Activated CD8-positive, alpha-beta T cell treated with anti-CD3 and anti-CD28 coated beads for 36 hours (primary cell): ENCODE measurements around the gene SMIM35. TPM values are rescaled to one million over a fixed set of nuclear protein-coding genes. Genes with fewer than 3 reads are reported as not detected.
A peak's percentile ranks its signal among the peaks of the same experiment; 100 is the strongest.

Experiments used
- ATAC-seq: fragments of 200-7000 bp; cut with Tn5 transposase; one replicate; pipeline ENCODE4 v1.10.0; 2021; ENCODE audit warnings: mild to moderate bottlenecking, moderate library complexity
- CTCF ChIA-PET: fragments of 350-600 bp; sonication (Branson Sonifier 250); formaldehyde crosslinking; loops from one replicate; lab custom pipeline; 2021; ENCODE audit warnings: antibody characterized with exemption; lab: Charles Lee
- POLR2A ChIA-PET: fragments of 350-600 bp; sonication (Branson Sonifier 250); formaldehyde crosslinking; loops from one replicate; lab custom pipeline; 2021; ENCODE audit warnings: antibody characterized with exemption; lab: Charles Lee
- DNase-seq: peaks from one replicate; pipeline ENCODE4 v3.0.0-alpha.2; 2020
- H3K27ac Mint-ChIP-seq: one replicate; pipeline ENCODE4 v1.8.0; 2021; ENCODE audit warnings: mild to moderate bottlenecking, mixed read lengths
- H3K27me3 Mint-ChIP-seq: one replicate; pipeline ENCODE4 v1.8.0; 2021; ENCODE audit warnings: mixed read lengths
- H3K36me3 Mint-ChIP-seq: one replicate; pipeline ENCODE4 v1.8.0; 2021; ENCODE audit warnings: low read depth, mixed read lengths
- H3K4me1 Mint-ChIP-seq: one replicate; pipeline ENCODE4 v1.8.0; 2021; ENCODE audit warnings: low read depth, mixed read lengths
- H3K4me3 Mint-ChIP-seq: one replicate; pipeline ENCODE4 v1.8.0; 2021; ENCODE audit warnings: mild to moderate bottlenecking, moderate library complexity, mixed read lengths
- H3K9me3 Mint-ChIP-seq: one replicate; pipeline ENCODE4 v1.8.0; 2021; ENCODE audit warnings: mixed read lengths
- intact Hi-C: fragments of 100-400 bp; cut with micrococcal nuclease; formaldehyde crosslinking; loops from one replicate; pipeline ENCODE4 v1.10.0; 2022
- total RNA-seq, 2 experiments: library from RNA; stranded (reverse); gene quantifications; one replicate each; pipeline ENCODE4 v1.2.3, GENCODE V29; 2021
- TF ChIP-seq, protein P1 (sequence below): fragments of 200-600 bp; IDR thresholded peaks from one replicate; pipeline ENCODE4 v1.8.0; 2022; ENCODE audit warnings: antibody characterized with exemption, mild to moderate bottlenecking

Gene SMIM35
- total RNA-seq, 2 experiments from 2014 or later = 0.27 to 0.32 TPM

- Mint-ChIP-seq H3K27me3 (no peaks in the 10 kb centered on the region), H3K4me3 (no peak overlapping the region), H3K4me1 (no peaks in the 10 kb centered on the region), H3K27ac (no peak overlapping the region), H3K9me3 (peaks cover 14% of the 10 kb centered on the region), H3K36me3 (no peaks in the 10 kb centered on the region)
- ATAC-seq = no peak
- intact Hi-C loops = no loop called here
- ChIA-PET CTCF (interaction anchor here (1.4 kb wide), 1 partner anchor 31 kb away, joined by 3 read pairs; no protein-coding TSS in a partner anchor), POLR2A (no interaction called here)
- DNase-seq = no peak
- TF ChIP-seq, protein P1, sequence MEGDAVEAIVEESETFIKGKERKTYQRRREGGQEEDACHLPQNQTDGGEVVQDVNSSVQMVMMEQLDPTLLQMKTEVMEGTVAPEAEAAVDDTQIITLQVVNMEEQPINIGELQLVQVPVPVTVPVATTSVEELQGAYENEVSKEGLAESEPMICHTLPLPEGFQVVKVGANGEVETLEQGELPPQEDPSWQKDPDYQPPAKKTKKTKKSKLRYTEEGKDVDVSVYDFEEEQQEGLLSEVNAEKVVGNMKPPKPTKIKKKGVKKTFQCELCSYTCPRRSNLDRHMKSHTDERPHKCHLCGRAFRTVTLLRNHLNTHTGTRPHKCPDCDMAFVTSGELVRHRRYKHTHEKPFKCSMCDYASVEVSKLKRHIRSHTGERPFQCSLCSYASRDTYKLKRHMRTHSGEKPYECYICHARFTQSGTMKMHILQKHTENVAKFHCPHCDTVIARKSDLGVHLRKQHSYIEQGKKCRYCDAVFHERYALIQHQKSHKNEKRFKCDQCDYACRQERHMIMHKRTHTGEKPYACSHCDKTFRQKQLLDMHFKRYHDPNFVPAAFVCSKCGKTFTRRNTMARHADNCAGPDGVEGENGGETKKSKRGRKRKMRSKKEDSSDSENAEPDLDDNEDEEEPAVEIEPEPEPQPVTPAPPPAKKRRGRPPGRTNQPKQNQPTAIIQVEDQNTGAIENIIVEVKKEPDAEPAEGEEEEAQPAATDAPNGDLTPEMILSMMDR = no peak
Measured at GRCh38 chr11:118084656-118085055, 2.1 kb downstream of the SMIM35 start.

DNA sequence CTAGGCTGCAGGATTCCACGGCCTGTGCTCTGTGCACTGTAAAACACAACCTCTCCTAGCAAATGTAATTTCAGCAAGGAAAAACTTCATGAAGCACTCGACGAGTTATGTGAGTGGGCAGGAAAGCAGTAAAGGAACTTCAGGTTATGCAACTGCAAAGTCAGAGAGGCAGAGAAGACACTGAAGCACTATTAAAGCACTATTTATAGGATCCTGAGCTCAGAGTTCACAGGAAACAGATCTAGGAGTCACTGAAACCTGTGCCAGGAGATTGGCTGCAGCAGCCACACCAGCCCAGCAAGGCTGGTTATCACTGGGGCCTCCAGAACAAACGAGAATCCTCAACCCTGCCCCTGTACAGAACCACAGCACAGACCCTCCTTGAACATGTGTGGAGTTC is 2.5 kb downstream of the SMIM35 start:
- peaks cover 14% of the 10 kb centered on the region for H3K9me3 Mint-ChIP-seq
- DNase-seq (no peak), ATAC-seq (no peak)
- H3K36me3 Mint-ChIP-seq = no peaks in the 10 kb centered on the region
- CTCF ChIA-PET = interaction anchor here (2.3 kb wide), 1 partner anchor 31 kb away, joined by 10 read pairs; no protein-coding TSS in a partner anchor
- no peaks in the 10 kb centered on the region for H3K27me3 Mint-ChIP-seq
- no peak overlapping the region for H3K27ac Mint-ChIP-seq
- intact Hi-C loops = no loop called here
- no peak overlapping the region for H3K4me3 Mint-ChIP-seq
- POLR2A ChIA-PET = no interaction called here
- TF ChIP-seq, protein P1 = no peak
- H3K4me1 Mint-ChIP-seq = no peaks in the 10 kb centered on the region

DNA sequence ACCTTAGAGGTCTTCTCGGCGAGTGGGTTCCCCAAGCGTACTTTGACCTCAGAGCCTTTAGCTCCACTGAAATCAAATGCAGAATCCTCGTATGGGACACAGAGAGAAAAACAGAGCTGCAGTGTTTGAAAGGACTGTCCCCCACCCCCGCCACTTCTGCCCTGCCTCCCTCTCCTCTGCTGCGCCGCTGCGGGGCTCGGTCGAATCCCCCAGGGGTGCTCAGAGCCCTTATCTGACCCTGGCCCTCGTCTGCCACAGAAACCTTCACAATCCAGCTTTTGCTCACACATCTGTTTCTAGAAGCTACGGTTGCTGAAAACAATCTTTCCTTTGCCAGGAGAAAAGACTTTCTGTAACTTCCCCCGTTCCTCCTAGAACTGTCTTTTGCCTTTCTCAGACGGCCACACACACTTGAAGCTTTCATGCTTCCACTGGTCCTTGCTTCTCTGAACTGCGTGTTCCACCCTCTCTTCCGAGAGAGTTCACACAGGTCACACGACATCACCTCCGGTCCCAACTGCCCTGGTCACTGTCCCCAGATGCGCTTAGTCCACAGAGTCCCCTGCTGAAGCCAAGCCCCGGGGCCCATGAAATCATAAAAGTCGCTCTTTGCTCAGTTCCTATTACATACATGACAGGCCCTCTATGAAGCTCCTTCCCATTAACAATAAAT is 3.7 kb downstream of the SMIM35 start:
- Mint-ChIP-seq H3K27me3 (no peaks in the 10 kb centered on the region), H3K9me3 (peaks cover 13% of the 10 kb centered on the region), H3K36me3 (no peaks in the 10 kb centered on the region), H3K4me3 (no peak overlapping the region), H3K27ac (no peak overlapping the region), H3K4me1 (no peaks in the 10 kb centered on the region)
- TF ChIP-seq, protein P1 = no peak
- DNase-seq (no peak), ATAC-seq (no peak)
- ChIA-PET POLR2A (no interaction called here), CTCF (interaction anchor here (0.6 to 2.3 kb wide), 4 partner anchors 9 to 894 kb away, joined by 3 to 10 read pairs (median 4); no protein-coding TSS in a partner anchor)
- intact Hi-C loops = no loop called here

DNA sequence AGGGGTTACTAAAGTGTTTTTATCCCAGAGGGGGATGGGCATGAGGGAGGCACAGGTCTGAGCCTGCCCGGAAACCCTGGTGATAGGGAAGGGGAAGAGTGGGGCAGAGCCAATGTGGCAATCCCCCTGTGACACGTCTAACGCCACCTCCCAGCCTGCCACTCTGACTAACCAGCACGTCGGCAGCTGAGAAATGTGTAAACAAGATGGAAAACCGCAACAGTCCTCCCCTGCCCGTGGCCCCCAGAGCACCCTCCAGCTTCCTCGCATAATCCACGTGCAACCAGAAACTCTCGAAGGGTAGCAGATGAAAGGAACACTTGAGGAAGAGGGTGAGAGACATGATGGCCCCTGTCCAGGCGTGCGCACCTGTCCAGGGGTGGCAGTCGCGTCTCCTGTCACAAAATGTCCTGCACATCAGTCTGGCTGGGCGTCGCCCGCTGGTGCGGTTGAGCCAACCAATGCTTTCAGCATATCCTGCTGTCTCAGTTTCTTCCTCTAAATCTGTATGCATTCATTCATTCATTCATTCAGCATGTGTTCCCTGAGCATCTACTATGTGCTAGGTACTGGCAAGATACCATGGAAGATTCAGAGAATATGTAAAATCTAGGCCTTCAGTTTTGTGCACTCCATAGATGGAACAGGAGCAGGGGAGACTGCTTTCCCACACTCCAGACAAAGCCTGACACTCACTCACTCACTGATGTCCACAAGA is 5.4 kb downstream of the SMIM35 start:
- H3K27ac Mint-ChIP-seq = no peak overlapping the region
- DNase-seq (peak; percentile 23), ATAC-seq (peak; percentile 34)
- peaks cover 1% of the 10 kb centered on the region for H3K9me3 Mint-ChIP-seq
- intact Hi-C loops = no loop called here
- ChIA-PET POLR2A (no interaction called here), CTCF (no interaction called here)
- H3K4me1 Mint-ChIP-seq = no peaks in the 10 kb centered on the region
- H3K4me3 Mint-ChIP-seq = no peak overlapping the region
- TF ChIP-seq, protein P1 = no peak
- H3K27me3 Mint-ChIP-seq = no peaks in the 10 kb centered on the region
- H3K36me3 Mint-ChIP-seq = no peaks in the 10 kb centered on the region

DNA sequence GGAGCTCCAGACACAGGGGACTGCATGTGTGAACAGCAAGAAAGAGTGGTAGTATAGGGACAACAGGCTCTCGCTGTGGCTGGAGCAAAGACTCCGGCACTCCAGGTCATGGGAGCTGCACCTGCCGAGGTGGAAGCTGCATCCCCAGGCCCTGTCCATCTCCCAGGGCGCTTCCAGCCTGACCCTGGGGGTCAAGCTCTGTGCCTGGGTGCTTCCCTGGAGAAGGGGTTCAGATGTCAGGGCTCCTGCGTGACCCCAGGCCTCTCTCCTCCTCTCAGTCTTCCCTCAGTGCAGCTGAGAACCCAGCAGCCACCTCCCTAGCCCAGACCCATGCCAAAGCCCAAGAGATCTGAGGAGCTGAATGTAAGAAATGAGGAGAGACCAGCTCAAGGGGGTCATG is 6.5 kb downstream of the SMIM35 start:
- ChIA-PET POLR2A (no interaction called here), CTCF (interaction anchor here (1.5 to 1.9 kb wide), 2 partner anchors 8 to 10 kb away, joined by 5 read pairs; no protein-coding TSS in a partner anchor)
- Mint-ChIP-seq H3K4me3 (no peak overlapping the region), H3K27me3 (no peaks in the 10 kb centered on the region), H3K9me3 (no peaks in the 10 kb centered on the region), H3K36me3 (no peaks in the 10 kb centered on the region), H3K27ac (no peak overlapping the region), H3K4me1 (no peaks in the 10 kb centered on the region)
- intact Hi-C loops = no loop called here
- TF ChIP-seq, protein P1 = no peak
- DNase-seq = no peak
- ATAC-seq = no peak
